ENCODE results near the gene LACTBL1. TPM values are rescaled to one million over a fixed set of nuclear protein-coding genes. Genes with fewer than 3 reads are reported as not detected.

LACTBL1 gene
- total and polyA plus RNA-seq, 2 of the 8 experiments (the other 6 are each of a cell fraction or from before 2014, with no cell fraction given) = not detected

GRCh38 chr1:22972760-22973159 is at the start of gene LACTBL1 (continued):
- TF ChIP-seq SIN3A (conservative IDR thresholded peaks at IDR 0.05 in 1 of 2, IDR thresholded peaks at IDR 0.05 in 1 of 2; ENCODE audit: low read depth in 1 of 2, low read length in 2 of 2) (no peak), CHD1 (IDR thresholded peaks at IDR 0.05; ENCODE audit: low read depth, low read length) (no peak), PHF8 (conservative IDR thresholded peaks at IDR 0.05; ENCODE audit: low read depth, low read length) (no peak), POLR2A (IDR thresholded peaks at IDR 0.05; ENCODE audit: control extremely low read depth in 1 of 2, low read depth in 2 of 2, low read length in 2 of 2) (no peak), RBBP5 (IDR thresholded peaks at IDR 0.05; ENCODE audit: borderline replicate concordance, low read depth, low read length) (no peak), EGR1 (IDR thresholded peaks at IDR 0.05; ENCODE audit: borderline replicate concordance, low read depth, low read length) (no peak), EZH2 (IDR thresholded peaks at IDR 0.05; ENCODE audit: low read depth, low read length, severe bottlenecking) (no peak)

Data from H1 (cell line).